VCaP (cell line): ENCODE results near the gene ABCC3.

ENCODE experiments used
- H3K27ac ChIP-seq: fragments of 450-650 bp; 2 replicates; pipeline ENCODE4 v1.5.1; 2017
- TF ChIP-seq, protein P1 (sequence below): fragments of 450-650 bp; conservative IDR thresholded peaks from 2 replicates; pipeline ENCODE4 v1.5.1; 2017; ENCODE audit warnings: mild to moderate bottlenecking, moderate library complexity

Gene ABCC3

DNA sequence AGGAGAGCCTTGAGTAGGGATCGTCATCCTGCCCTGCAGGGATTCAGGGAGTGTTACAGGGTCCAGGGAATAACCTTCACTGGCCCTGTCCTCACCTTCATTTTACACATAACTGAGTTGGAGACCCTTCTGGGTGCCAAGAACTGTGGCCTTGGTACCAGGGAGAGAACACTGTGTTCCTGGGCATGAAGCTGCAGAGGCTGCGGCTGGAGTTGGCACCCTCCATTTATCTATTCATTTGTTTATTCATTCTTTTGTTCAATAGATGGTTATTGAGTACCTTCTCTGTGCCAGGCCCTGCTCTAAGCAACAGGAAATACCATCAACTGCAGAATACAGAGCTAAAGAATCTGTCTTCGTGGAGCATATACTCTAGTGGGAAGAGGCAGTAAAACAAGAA, 6.7 kb downstream of the ABCC3 start:
- TF ChIP-seq, protein P1, sequence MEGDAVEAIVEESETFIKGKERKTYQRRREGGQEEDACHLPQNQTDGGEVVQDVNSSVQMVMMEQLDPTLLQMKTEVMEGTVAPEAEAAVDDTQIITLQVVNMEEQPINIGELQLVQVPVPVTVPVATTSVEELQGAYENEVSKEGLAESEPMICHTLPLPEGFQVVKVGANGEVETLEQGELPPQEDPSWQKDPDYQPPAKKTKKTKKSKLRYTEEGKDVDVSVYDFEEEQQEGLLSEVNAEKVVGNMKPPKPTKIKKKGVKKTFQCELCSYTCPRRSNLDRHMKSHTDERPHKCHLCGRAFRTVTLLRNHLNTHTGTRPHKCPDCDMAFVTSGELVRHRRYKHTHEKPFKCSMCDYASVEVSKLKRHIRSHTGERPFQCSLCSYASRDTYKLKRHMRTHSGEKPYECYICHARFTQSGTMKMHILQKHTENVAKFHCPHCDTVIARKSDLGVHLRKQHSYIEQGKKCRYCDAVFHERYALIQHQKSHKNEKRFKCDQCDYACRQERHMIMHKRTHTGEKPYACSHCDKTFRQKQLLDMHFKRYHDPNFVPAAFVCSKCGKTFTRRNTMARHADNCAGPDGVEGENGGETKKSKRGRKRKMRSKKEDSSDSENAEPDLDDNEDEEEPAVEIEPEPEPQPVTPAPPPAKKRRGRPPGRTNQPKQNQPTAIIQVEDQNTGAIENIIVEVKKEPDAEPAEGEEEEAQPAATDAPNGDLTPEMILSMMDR: no peak
- H3K27ac ChIP-seq: peak overlapping the region; percentile 86; the same call in 1 of the 2 replicates

DNA sequence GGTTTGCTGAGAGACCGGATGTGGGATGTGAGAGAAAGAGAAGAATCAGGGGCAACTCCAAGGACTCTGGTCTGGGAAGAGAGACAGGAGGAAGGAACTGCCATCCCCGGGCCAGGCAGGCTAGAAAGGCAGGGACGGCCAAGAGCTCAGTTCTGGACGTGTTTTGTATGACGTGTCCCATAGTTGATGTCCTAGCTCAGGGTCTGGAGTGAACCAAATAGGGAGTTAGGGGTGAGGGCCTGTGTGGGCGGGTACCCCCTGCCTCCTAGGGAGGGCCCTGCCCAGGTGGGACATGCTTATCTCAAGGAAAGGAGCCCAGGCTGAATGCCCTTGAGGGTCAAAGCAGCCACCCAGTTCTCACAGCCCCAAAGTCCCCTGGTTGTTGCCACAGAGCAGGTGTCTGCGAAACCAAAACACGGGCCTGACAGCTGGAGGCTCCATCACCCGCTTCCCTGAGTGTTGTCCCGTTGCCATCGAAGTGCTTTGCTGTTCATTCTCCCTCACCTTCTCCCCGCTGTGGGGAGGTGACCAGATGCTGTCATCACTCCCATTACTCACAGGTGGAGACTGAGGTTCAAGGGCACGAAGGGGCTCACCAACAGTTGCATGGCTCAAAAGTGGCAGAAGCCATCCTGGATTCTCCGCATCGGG, 7.5 kb downstream of the ABCC3 start:
- H3K27ac ChIP-seq: peak overlapping the region; percentile 86; the same call in 1 of the 2 replicates

DNA sequence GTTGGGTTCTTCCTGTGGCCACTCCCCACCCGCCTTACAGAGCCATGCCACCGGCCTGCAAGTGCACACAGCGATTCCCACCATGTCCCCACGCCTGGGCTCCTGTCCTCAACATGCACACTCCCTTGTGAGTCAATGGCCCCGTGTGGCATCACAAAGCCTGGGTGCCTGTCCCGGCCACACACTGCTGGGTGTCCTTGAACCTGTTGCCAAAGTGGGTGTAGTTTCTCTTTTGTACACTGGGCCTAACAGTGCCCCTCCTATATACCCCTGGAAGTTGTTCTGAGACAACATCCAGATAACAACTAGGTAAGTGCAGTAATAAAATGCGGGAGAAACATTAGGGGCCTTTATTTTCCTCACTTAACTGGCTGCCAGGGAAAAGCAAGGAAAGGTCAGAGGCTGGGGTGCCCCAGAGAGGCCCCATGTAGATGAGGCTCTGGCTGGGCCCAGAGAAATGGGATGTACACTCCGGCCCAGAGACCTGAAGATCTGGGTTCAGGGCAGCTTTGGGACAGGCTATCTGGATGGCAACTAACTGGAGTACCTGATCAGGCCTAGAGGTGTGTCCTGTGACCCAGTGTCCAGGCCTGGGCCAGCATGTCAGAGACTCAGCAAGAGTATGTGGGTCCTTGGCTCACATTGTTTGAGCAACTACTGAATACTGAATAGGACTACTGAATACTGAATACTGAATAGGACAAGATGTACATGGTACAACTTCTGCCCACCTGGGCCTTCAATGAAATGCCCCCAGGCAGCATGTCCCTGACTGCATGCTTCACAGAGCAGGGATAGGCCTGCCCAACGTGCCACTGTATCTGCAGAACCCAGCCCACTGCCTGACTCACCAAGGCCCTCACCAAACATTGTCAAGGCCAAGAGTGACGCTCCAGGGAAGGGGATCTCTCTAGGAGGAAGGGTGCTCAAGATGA, 8.3 kb downstream of the ABCC3 start:
- no peak overlapping the region for H3K27ac ChIP-seq
- TF ChIP-seq, protein P1: no peak

More for the DNA sequence above, 7.5 kb downstream of the ABCC3 start:
- TF ChIP-seq, protein P1: no peak

DNA sequence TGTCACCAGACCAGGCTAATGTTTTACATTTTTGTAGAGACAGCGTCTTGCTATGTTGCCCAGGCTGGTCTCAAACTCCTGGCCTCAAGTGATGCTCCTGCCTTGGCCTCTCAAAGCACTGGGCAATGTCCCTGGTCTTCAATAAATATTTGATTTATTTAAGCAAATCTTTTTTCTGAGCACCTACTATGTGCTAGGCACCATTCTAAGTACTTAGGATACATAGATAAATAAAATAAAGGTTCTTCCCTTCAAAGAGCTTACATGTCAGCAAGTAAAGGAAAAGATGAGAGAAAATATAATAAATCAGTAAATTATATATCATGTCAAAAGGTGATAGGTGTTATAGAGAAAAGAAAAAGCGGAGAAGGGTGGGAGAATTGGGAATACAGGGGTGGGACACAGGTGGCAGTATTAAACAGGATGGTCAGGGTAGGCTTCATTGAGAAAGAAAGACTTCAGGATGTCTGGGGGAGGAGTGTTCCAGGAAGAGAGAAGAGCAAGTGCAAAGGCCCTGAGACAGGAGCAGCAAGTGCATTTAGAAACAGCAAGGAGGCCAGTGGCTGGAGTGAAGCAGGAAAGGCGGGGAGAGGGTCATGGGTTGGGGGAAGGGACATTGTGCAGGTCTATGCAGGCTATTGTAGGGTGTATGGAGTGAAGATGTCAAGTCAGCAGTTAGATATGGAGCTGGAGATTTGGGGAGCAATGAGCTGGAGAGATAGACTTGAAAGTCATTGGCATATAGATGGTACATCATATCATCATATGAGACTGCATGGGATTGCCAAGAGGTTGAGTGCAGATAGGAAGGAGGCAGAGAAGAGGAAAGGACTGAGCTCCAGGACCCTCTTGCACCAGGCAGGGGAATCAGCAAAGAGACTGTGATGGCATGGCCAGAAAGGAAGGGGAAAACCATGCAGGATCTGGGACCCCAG, 11.3 kb downstream of the ABCC3 start:
- no peak overlapping the region for H3K27ac ChIP-seq
- TF ChIP-seq, protein P1: no peak

DNA sequence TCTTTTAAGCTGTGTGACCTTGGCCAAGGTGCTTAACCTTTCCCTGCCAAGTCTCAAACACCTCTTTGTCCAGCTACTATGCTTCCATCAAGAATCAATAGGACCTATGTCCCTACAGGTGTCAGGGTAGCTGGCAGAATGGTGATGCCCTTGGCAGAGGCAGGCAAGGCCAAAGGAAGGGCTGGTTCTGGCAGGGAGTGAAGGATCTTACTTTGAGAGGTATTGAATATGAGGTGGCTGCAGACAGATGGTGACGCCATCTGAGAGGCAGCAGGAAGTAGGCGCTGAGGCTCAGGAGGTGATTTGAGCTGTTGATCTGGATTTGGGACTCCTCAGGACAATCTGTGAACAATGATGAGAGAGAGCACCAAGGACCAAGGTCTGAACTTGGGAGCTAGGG, 12.5 kb downstream of the ABCC3 start:
- no peak overlapping the region for H3K27ac ChIP-seq
- TF ChIP-seq, protein P1: no peak

DNA sequence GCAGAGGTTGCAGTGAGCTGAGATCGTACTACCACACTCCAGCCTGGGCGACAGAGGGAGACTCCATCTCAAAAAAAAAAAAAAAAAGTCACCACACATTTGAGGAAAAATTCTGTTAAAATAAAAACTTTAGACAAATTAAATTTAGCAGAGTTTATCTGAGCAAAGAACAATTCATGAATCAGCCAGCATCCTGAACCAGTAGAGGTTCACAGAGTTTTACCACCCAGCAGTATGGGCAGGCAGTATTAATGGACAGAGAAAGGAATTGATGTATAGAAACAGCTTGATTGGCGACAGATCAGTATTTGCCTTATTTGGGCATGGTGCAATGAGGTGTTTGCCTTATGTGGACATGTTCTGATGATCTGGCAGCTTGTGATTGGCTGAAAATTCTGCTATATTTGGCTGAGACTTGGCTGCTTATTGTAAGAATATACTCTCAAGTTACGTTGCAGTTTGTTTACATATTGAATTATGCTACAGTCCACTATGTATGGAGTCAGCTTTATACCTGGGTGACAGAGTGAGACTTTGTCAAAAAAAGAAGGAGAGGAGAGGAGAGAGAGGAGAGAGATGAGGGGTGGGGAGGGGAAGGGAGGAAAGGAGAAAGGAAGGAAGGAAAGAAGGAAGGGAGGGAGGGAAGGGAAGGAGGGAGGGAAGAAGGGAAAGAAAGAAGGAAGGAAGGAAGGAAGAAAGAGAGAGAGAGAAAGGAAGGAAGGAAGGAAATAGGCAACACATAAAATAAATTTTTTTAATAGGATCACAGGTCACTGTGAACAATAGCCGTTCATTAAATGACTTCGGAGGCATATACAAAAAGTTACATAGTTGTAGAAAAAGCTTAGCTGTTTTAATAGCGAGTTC, 14.6 kb downstream of the ABCC3 start:
- TF ChIP-seq, protein P1: no peak
- H3K27ac ChIP-seq: no peak overlapping the region
